Esophagus squamous epithelium (tissue), 4 donors: ENCODE data around the gene CPEB3.

Experiments
- POLR2A ChIP-seq, 4 donors: fragments of 450-650 bp; IDR thresholded peaks; one replicate each; pipeline ENCODE4 v1.6.1; 2017; ENCODE audit warnings: antibody characterized with exemption in 4 of 4, mild to moderate bottlenecking in 4 of 4, moderate library complexity in 3 of 4
- TF ChIP-seq, protein P1 (sequence below), 6 experiments: fragments of 450-650 bp in 4 of 6; fragments of 200-600 bp in 2 of 6; sonication (generic) in 2 of 6; IDR thresholded peaks; one replicate each; pipeline ENCODE4 v1.5.1; 2016 to 2019; ENCODE audit warnings: antibody characterized with exemption in 6 of 6, mild to moderate bottlenecking in 4 of 6, moderate library complexity in 4 of 6

- no peak for TF ChIP-seq POLR2A (IDR thresholded peaks at IDR 0.05)
- TF ChIP-seq, protein P1, sequence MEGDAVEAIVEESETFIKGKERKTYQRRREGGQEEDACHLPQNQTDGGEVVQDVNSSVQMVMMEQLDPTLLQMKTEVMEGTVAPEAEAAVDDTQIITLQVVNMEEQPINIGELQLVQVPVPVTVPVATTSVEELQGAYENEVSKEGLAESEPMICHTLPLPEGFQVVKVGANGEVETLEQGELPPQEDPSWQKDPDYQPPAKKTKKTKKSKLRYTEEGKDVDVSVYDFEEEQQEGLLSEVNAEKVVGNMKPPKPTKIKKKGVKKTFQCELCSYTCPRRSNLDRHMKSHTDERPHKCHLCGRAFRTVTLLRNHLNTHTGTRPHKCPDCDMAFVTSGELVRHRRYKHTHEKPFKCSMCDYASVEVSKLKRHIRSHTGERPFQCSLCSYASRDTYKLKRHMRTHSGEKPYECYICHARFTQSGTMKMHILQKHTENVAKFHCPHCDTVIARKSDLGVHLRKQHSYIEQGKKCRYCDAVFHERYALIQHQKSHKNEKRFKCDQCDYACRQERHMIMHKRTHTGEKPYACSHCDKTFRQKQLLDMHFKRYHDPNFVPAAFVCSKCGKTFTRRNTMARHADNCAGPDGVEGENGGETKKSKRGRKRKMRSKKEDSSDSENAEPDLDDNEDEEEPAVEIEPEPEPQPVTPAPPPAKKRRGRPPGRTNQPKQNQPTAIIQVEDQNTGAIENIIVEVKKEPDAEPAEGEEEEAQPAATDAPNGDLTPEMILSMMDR (IDR thresholded peaks at IDR 0.05), result no peak
These were observed 49.7 kb downstream of the CPEB3 start for GRCh38 chr10:92241158-92241500.
